DMS114 treated with DMSO at 0.1 percent for 48 hours (cell line): Measurements from ENCODE around the gene RMI2.

Source experiments
- DNase-seq: peaks from one replicate; lab custom pipeline; 2025; ENCODE audit not compliant: unreplicated experiment; lab: John Stamatoyannopoulos, UW

RMI2 gene

DNA sequence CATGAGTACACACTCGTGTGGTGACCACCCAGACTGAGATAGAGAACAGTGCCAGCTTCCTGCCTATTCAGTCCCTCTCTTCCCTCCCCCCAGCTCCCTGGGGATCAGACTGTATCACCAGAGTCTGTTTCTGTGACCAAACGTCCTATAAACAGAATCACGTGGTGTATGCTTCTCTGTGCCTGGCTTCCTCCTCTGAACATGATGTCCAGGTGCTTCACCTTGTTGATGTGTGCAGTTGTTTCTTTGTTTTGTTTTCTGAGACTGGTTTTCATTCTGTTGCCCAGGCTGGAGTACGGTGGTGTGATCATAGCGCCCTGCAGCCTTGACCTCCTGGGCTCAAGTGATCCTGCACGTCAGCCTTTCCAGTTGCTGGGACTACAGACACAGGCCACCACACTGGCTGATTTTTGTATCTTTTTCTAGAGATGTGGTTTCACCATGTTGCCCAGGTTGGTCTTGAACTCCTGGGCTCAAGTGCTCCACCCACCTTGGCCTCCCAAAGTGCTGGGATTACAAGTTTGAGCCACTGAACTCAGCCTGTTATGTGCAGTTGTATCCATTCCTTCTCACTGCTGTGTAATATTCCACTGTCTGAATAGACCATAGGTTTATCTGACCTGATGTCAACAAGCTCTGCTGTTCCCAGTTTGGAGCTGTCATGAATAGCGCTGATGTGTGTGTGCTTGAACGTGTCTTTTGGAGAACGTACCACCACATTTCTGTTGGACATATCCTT lies 35.2 kb upstream of the RMI2 start:
- no peak for DNase-seq

DNA sequence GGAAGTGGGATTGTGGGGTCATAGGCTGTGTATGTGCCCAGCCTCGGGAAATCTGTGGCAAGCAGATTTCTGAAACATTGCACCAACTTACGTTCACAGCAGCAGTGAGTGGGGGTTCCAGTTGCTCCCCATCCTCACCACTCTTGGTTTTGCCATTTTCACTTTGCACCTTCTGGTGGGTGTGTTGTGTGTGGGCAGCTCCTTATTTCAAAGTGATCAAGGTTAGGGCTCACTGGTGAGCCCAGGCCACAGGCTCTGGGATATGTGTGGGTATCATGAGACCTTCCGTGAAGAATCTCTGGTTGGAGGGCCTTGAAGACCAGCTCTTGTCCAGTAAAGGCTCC lies 34.7 kb upstream of the RMI2 start:
- no peak for DNase-seq

DNA sequence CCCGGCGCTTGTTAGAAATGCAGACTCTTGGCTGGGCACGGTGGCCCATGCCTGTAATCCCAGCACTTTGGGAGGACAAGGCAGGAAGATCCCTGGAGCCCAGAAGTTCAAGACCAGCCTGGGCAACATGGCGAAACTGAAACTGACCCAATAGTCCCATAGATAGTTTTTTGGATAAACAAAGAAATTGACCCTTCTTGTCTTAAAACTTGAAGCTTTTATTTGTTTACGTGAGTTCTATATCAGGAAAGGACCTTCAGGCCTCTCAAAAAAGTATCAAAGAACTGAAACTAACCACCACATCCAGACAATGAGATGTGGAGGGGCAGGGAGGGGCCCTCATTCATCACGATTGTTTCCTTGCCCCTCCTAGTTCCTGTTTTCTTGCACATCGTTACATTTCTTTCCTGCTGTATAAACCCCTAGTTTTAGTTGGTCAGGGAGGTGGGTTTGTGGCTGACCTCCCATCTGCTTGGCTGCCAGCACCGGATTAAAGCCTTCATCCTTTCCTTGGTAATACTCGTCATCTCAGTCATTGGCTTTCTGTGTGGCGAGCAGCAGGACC lies 34.2 kb upstream of the RMI2 start:
- no peak for DNase-seq

DNA sequence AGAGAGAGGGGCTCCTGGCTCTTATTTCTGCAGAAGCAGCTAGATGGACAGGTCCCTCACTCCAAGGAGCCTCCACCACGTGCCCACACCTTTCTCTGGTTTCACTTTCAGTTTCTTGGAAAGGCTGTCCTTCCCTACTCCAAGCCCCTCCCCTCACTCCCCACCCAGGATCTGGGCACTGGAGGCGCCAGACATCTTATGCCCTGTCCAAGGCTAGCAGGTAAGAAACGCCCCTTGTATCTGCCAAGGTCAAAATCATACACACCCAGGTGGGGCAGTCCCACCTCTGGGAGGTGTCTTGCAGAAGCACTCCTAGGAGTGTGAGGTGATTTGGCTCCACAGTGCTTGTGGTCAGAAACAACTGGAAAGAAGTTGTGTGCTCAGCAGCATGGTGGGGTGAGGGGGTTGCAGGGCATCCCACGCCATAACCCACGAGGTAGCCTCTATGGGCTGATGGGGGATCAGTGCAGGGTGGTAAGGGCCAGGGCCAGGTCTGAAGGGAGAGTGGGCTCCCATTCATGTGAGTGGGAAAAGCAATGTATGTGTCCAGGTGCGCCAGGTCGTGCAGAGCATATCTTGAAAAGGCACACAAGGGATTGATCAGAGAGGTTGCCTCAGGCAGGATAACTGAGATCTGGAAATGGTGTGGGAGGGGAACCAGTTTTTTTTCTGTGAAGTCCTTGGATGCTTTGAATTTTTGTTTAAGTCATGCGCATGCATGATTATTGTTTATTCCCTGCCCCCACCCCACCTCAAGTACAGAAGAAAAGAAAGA lies 32.4 kb upstream of the RMI2 start:
- no peak for DNase-seq

DNA sequence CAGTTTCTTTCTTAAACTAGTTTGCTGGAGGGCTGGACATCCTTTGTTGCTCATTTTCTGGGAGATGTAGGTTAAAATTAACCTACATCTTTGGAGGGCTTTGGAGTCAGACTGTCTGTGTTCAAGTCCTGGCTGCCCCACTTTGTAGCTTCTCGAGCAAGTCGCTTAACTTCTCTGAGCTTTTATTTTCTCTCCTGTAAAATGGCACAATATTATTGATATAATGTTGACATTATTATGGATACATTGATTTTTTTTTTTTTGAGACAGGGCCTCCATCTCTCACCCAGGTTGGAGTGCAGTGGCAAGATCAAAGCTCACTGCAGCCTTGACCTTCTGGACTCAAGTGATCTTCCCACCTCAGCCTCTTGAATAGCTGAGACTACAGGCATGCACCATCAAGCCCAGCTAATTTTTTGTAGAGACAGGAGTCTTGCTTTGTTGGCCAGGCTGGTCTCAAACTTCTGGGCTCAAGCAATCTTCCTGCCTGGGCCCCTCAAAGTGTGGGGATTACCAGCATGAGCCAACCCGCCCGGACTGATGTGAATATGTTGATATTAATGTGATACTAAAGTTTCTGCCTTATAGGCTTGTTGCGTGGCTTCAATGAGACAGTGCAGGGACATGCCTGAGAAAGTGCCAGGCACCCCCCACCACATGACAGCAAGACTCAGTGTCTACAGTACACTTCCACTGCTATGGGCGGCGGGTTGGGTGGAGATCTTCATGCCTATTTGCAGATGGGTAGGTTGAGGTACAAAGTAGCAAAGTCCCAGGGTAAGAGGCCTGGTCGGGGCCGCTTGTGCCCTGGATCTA lies 31.6 kb upstream of the RMI2 start:
- DNase-seq: no peak

DNA sequence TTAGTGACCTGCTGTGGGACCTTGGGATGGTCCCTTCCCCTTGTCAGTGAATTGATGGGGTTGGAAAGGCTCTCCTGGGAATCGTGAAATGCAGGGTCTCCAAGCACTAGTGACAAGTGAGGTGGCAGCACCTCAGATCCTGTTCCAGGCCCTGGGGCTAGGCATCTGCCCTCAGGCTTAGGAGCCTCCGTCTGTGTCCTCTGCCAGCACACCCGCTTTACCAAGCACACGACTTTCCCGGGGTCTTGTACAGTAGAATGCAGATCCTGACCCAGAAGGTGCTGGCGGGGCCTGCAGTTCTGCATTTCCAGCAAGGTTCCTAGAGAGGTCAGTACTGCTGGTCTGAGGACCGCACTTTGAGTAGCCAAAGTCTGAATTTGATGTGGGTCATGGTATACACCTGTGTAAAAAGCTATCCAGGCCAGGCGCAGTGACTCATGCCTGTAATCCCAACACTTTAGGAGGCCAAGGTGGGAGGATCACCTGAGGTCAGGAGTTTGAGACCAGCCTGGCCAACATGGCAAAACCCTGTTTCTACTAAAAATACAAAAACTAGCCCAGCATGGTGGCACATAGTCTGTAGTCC lies 30.9 kb upstream of the RMI2 start:
- no peak for DNase-seq

DNA sequence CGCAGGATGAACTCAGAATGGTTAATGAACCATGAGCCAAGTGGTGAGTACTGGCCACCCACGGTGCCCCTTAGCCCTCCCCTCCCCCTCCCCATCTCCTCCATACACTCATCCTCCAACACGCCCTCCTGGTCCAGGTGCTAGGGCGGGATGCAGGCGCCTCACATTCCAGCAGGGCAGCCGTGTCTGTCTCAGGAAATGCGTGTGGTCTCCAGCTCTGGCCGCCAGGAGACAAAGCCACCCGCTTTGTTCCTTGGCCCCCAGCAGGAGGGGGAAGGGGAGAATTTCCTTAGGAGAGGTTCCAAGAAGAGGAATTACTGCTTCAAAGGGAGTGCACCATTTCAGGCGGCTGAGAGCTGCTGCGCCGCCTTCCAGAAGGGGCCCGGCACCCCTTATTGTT lies 29.7 kb upstream of the RMI2 start:
- no peak for DNase-seq

DNA sequence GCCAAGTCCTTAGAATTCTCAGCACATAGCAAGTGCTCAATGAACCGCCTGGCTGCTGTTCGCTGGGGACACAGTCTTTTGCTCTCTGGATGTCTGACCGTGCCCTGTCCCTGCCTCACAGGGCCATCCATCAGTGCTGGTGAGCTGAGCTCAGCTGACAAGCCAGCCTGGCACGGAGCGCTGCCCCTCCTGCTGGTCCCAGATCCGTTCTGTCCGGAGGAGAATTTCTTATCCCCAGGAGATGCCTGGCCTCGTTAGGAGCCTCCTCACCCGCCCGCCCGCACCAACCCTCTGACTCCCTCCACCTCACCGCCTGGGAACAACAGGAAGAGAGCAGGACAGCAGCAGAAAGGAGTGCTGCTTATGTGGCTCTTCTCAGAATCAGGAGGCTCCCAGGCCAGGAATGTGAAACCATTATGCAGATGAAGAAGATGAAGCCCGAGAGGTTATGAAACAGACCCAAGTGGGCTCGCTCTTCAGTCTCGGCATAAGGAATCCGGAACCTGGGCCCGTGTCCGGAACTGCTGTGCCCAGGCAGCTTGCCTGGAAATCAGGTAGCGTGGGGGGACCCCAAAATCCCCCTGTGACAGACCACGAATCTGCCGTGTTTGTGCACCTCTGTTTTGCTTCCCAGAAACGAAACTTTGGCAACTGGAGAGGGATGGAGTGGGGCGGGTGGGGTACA lies 28.8 kb upstream of the RMI2 start:
- no peak for DNase-seq

DNA sequence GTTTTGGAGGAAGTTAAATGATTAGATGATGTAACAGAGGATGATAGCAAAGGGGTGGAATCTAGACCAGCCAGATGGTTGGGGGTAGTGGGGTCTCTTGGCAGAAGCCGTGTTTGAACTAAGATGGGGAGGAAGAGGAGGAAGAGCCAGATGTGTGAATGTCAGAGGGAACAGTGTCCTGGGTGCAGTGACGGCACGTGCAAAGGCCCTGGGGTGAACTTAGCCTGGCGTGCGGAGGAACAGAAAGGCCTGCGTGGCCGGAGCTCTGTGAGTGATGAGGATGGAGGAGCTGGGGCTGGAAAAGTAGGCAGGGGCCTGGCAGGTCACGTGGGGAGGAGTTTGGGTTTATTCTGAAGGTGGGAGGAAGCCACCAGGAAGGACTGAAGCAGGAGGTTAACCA lies 26.4 kb upstream of the RMI2 start:
- DNase-seq: no peak

DNA sequence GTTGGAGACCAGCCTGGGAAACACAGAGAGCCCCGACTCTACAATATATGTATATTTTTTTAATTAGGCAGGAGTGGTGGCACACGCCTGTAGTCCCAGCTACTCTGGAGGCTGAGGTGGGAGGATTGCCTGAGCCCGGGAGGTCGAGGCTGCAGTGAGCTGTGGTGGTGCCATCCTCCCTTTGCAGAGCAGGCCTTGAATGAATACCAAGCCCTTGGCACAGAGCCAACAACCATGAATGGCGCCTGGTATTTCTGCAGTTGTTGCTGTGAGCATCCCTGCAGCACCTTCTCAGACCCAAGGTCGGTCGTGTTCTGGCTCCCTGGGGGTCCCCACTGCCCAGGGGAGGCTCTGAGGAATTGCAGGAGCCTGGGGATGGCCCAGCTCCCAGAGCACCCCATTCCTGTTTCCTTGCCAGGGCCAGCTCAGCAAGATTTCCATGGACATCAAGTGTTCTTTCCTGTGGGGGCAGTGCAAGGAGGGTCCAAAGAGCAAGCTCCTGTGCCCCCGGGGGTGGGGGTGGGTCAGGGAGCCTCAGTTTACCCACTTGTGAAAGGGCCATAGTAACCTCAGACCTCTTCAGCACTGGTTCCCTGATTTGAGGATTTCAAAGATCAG lies 25.6 kb upstream of the RMI2 start:
- no peak for DNase-seq

DNA sequence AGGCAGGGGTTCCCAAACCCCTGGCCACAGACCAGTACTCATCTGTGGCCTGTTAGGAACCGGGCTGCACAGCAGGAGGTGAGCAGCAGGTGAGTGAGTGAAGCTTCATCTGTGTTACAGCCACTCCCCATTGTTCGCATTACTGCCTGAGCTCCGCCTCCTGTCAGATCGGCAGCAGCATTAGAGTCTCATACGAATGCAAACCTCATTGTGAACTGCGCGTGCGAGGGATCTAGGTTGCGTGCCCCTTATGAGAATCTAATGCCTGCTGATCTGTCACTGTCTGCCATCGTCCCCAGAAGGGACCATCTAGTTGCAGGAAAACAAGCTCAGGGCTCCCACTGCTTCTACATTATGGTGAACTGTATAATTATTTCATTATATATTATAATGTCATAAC lies 25.1 kb upstream of the RMI2 start:
- no peak for DNase-seq

DNA sequence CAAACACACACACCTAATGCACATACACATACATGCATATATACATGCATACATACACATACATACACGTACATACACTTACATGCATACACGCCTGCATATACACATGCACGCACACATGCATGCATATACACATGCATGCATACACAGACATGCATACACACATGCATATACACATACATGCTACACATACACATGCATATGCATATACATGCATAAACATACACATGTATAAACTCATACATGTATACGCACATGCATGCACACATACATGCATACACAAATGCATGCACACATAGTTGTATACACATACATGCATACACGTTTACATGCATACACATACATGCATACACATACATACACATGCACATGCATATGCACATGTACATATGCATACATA lies 23.6 kb upstream of the RMI2 start:
- no peak for DNase-seq

DNA sequence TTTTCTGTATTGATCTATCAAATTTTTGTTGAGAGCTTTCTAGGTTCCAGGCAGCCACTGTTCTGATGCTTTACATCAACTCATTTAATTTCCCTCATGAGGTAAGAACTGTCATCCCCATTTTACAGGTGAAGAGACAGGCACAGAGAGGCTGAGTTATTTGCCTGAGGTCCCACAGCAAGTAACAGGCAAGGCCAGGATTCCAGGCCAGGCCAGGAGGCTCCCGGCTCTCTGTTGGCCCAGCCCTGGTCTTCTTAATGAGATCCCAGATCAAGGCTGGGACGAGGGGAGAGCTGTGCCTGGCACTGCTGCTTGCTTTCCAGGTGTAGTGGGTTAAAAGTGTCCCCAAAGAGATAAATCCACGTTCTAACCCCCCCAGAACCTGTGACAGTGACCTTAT lies 22.4 kb upstream of the RMI2 start:
- DNase-seq: no peak

DNA sequence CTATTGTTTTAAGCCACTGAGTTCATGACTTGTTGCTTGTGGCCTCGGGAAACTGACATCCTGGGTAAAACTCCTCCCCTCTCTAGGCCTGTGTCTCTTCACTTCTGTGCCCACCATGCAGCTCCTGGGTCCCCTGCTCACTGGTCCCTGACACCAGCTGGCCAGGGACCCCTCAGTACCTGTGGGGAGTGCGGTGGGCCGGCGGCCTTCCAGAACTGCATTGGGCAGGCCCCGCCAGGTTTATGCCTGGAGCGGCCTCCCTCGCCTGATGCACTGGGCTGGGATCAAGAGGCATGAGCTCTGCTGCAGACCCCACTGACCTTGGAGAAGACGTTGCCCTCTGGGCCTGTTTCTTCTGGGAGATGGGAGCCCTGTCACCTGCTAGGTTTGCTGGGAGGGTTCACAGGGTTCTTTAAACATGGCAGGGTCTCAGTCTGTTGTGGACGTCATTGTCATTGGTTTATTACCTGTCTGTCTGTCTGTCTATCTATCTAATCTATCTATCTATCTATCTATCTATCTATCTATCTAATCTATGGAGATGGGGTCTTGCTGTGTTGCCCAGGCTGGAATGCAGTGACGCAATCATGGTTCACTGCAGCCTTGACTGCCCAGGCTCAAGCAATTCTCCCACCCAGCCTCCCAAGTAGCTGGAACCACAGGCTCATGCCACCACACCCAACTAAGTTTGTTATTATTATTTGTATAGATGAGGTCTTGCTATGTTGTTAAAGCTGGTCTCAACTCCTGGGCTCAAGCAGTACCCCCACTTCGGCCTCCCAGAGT lies 21.5 kb upstream of the RMI2 start:
- no peak for DNase-seq

DNA sequence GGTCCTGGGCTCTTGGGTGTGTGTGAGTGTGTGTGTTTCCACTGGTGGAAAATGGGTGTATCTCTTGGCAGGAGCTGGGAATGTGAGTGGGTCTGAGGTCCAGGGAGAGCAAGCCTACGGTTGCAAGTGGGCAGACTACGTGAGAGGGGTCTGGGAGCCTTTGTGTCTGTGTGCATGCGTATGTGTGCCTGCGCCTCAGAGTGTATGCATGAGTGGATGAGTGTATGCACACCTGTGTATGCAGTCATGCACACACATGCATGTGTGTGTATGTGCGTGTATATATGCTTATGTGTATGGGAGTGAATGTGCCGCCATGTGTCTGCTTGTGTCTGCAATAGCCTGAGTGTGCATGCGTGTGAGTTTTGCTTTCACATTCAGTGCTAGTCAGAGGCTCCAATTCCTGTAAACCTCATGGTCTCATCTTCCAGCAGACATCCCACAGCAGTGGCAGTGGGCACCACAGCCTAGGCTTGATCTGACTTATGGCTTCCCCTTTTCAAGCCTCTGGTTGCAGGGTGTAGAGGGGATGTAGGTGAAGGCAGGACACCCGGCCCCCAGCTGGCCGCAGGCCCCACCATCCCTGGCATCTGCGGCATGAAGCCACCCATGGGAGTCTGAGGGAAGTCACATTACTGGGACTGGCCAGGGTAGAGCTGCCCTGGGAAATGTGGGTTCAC lies 19.7 kb upstream of the RMI2 start:
- DNase-seq: no peak

DNA sequence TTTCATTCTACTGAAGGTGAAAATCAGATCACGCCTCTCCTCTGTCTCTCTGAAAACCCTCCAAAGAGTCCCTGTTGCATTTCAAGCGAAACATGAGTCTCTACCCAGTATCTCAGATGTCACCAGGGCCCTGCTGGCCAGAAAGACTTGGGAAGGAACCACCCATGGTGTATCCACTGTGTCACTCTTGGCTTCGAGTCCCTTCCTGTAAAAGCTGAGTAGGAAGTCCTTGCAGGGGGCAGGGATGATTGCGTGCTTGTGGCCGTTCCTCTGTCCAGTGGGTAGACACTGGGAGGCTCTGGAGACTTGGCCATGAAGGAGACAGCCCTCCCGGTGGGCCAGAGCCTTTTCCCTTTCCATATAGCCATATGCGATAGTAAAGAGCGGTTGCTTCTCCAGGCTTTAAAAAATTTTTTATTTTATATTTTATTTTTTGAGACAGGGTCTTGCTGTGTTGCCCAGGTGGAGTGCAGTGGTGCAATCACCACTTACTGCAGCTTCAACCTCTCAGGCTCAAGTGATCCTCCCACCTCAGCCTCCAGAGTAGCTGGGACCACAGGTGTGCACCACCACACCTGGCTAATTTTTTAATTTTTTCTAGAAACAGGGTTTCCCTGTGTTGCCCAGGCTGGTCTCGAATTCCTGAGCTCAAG lies 19.0 kb upstream of the RMI2 start:
- no peak for DNase-seq

DNA sequence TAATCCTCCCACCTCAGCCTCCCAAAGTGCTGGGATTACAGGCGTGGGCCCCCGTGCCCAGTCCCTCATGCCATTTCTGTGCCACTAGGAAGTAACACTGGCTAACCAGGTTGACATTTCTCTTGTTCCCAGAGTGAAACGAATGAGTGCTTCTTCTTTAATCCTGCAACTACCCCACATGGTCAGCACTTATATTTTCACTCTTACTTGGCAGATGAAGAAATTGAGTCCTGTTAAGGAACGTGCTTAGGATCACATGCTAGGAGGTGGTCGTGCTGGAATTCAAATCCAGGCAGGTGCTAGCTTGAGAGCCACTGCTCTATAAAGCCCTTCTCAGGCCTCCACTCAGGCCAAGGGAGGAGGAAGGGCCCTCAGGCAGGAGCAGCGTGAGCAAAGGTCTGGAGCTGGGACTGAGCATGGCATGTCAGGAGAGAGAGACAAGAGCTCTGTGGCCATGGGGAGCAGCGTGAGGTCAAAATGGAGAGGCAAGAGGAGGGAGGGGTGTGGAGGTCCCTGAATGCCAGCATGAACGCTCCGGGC lies 18.5 kb upstream of the RMI2 start:
- no peak for DNase-seq
